H9 (cell line): ENCODE results near the gene JARID2. TPM values are rescaled to one million over a fixed set of nuclear protein-coding genes. Genes with fewer than 3 reads are reported as not detected.

Experiments
- DNase-seq: peaks from one replicate; pipeline ENCODE4 v3.0.0-alpha.2; 2017
- H2AFZ ChIP-seq: one replicate; pipeline ENCODE4 v1.6.1; 2013; ENCODE audit warnings: mild to moderate bottlenecking, low read length, control low read depth, moderate library complexity
- H2AK5ac ChIP-seq: 2 replicates; pipeline ENCODE4 v1.6.1; 2013; ENCODE audit warnings: low read length, control low read depth, mixed read lengths; ENCODE audit not compliant: insufficient read length
- H2BK120ac ChIP-seq: one replicate; pipeline ENCODE4 v1.6.1; 2013; ENCODE audit warnings: low read depth, mild to moderate bottlenecking, low read length, control low read depth, inconsistent platforms; ENCODE audit not compliant: poor library complexity, severe bottlenecking
- H2BK12ac ChIP-seq: 2 replicates; pipeline ENCODE4 v1.6.1; 2013; ENCODE audit warnings: low read length, control low read depth, mixed read lengths, low read depth; ENCODE audit not compliant: insufficient read length
- H2BK15ac ChIP-seq: 2 replicates; pipeline ENCODE4 v1.6.1; 2013; ENCODE audit warnings: low read depth, low read length, control low read depth
- H2BK20ac ChIP-seq: one replicate; pipeline ENCODE4 v1.6.1; 2013; ENCODE audit warnings: low read depth, mild to moderate bottlenecking, low read length, control low read depth, inconsistent platforms; ENCODE audit not compliant: poor library complexity, severe bottlenecking
- H2BK5ac ChIP-seq: 2 replicates; pipeline ENCODE4 v1.6.1; 2013; ENCODE audit warnings: low read length, control low read depth, mixed read lengths; ENCODE audit not compliant: insufficient read length
- H3K14ac ChIP-seq: 2 replicates; pipeline ENCODE4 v1.6.1; 2013; ENCODE audit warnings: low read length, control low read depth; ENCODE audit not compliant: insufficient read depth
- H3K18ac ChIP-seq: 2 replicates; pipeline ENCODE4 v1.6.1; 2013; ENCODE audit warnings: low read depth, mild to moderate bottlenecking, mixed read lengths, low read length, control low read depth; ENCODE audit not compliant: insufficient read length
- H3K23ac ChIP-seq: 2 replicates; pipeline ENCODE4 v1.6.1; 2013; ENCODE audit warnings: low read length, control low read depth, mixed read lengths, low read depth; ENCODE audit not compliant: insufficient read length
- H3K23me2 ChIP-seq: 2 replicates; pipeline ENCODE4 v1.6.1; 2013; ENCODE audit warnings: low read depth, mild to moderate bottlenecking, mixed read lengths, low read length, control low read depth; ENCODE audit not compliant: insufficient read length, poor library complexity, severe bottlenecking
- H3K27ac ChIP-seq: 2 replicates; pipeline ENCODE4 v1.5.1; 2013; ENCODE audit warnings: low read length, control low read depth, mixed read lengths, low read depth; ENCODE audit not compliant: insufficient read length
- H3K27me3 ChIP-seq: 2 replicates; pipeline ENCODE4 v1.6.1; 2013; ENCODE audit warnings: low read length, control low read depth, inconsistent platforms; ENCODE audit not compliant: insufficient read depth
- H3K4ac ChIP-seq: 2 replicates; pipeline ENCODE4 v1.6.1; 2013; ENCODE audit warnings: low read depth, mild to moderate bottlenecking, control low read depth, inconsistent platforms, low read length, moderate library complexity
- H3K4me1 ChIP-seq: 2 replicates; pipeline ENCODE4 v1.6.1; 2013; ENCODE audit warnings: low read length, control low read depth, inconsistent platforms; ENCODE audit not compliant: insufficient read depth
- H3K4me2 ChIP-seq: 2 replicates; pipeline ENCODE4 v1.6.1; 2013; ENCODE audit warnings: low read length, control low read depth, mixed read lengths; ENCODE audit not compliant: insufficient read length, insufficient read depth
- H3K56ac ChIP-seq: 2 replicates; pipeline ENCODE4 v1.6.1; 2013; ENCODE audit warnings: low read depth, mild to moderate bottlenecking, mixed read lengths, low read length, control low read depth; ENCODE audit not compliant: insufficient read length
- H3K79me1 ChIP-seq: 2 replicates; pipeline ENCODE4 v1.6.1; 2013; ENCODE audit warnings: low read depth, mild to moderate bottlenecking, moderate library complexity, low read length, control low read depth, inconsistent platforms; ENCODE audit not compliant: insufficient read depth, poor library complexity, severe bottlenecking
- H3K79me2 ChIP-seq: 2 replicates; pipeline ENCODE4 v1.6.1; 2013; ENCODE audit warnings: low read length, control low read depth, inconsistent platforms; ENCODE audit not compliant: insufficient read depth
- H3K9ac ChIP-seq: 2 replicates; pipeline ENCODE4 v1.6.1; 2013; ENCODE audit warnings: low read length, control low read depth, mixed read lengths; ENCODE audit not compliant: insufficient read length; ENCODE audit errors: extremely low read depth
- H3K9me3 ChIP-seq: one replicate; pipeline ENCODE4 v1.6.1; 2013; ENCODE audit warnings: low read depth, low read length, inconsistent platforms; ENCODE audit not compliant: control insufficient read depth
- H3T11ph ChIP-seq: one replicate; pipeline ENCODE4 v1.6.1; 2013; ENCODE audit warnings: mild to moderate bottlenecking, low read length, control low read depth, inconsistent platforms
- H4K20me1 ChIP-seq: one replicate; pipeline ENCODE4 v1.6.1; 2013; ENCODE audit not compliant: control insufficient read depth, insufficient read length, insufficient read depth
- H4K5ac ChIP-seq: 2 replicates; pipeline ENCODE4 v1.6.1; 2013; ENCODE audit warnings: low read depth, mild to moderate bottlenecking, mixed read lengths, low read length, control low read depth; ENCODE audit not compliant: insufficient read length
- H4K8ac ChIP-seq: replicated peaks from 2 replicates; pipeline ENCODE4 v1.6.1; 2013; ENCODE audit warnings: low read length, control low read depth, mixed read lengths, low read depth; ENCODE audit not compliant: insufficient read length
- H4K91ac ChIP-seq: 2 replicates; pipeline ENCODE4 v1.6.1; 2013; ENCODE audit warnings: low read depth, mild to moderate bottlenecking, moderate library complexity, mixed read lengths, low read length, control low read depth; ENCODE audit not compliant: insufficient read length
- H3K27ac Mint-ChIP-seq, 3 experiments: 2 replicates in 2 of 3; 3 replicates in 1 of 3; pipeline ENCODE4 v1.8.0; 2020 to 2021; ENCODE audit warnings: mixed read lengths in 3 of 3, mild to moderate bottlenecking in 1 of 3, moderate library complexity in 1 of 3
- H3K27me3 Mint-ChIP-seq: 2 replicates; pipeline ENCODE4 v1.8.0; 2021; ENCODE audit warnings: low read depth, mild to moderate bottlenecking, moderate library complexity, mixed read lengths
- H3K36me3 Mint-ChIP-seq, 3 experiments: 2 replicates in 2 of 3; 3 replicates in 1 of 3; pipeline ENCODE4 v1.8.0; 2020 to 2021; ENCODE audit warnings: low read depth in 3 of 3, mixed read lengths in 3 of 3; ENCODE audit not compliant: insufficient read depth in 1 of 3
- H3K4me1 Mint-ChIP-seq, 2 experiments: 2 replicates each; pipeline ENCODE4 v1.8.0; 2020; ENCODE audit warnings: mixed read lengths in 2 of 2
- H3K4me3 Mint-ChIP-seq, 2 experiments: 2 replicates in 1 of 2; 3 replicates in 1 of 2; pipeline ENCODE4 v1.8.0; 2020 to 2021; ENCODE audit warnings: mild to moderate bottlenecking in 2 of 2, mixed read lengths in 2 of 2, moderate library complexity in 1 of 2
- H3K9me3 Mint-ChIP-seq, 2 experiments: 2 replicates in 1 of 2; 3 replicates in 1 of 2; pipeline ENCODE4 v1.8.0; 2020; ENCODE audit warnings: mild to moderate bottlenecking in 2 of 2, mixed read lengths in 2 of 2, moderate library complexity in 1 of 2
- WGBS: extraction: QIAGEN DNeasy Blood & Tissue Kit; methylation state at CpG from one replicate; pipeline ENCODE4 v1.1.7; 2013; ENCODE audit warnings: missing lambda C conversion rate, low lambda C conversion rate, mixed read lengths; ENCODE audit not compliant: insufficient read length; ENCODE audit errors: extremely low coverage; 5-methylcytosine and 5-hydroxymethylcytosine counted together
- total RNA-seq: library from RNA; stranded (reverse); gene quantifications from 2 replicates; pipeline ENCODE4 v1.2.1, GENCODE V29; 2021
- TF ChIP-seq, protein P1 (sequence below): fragments of 200-600 bp; sonication (generic); conservative IDR thresholded peaks from 3 replicates; pipeline ENCODE4 v1.8.0; 2021; ENCODE audit warnings: antibody characterized with exemption, mild to moderate bottlenecking

The JARID2 gene
- total RNA-seq, 1 experiment from 2014 or later = 174 TPM

GRCh38 chr6:15546591-15546990, 300.7 kb downstream of the JARID2 start:
- no peak for DNase-seq
- H3K4me3 Mint-ChIP-seq = no peak overlapping the region
- Histone ChIP-seq H4K8ac (no peak overlapping the region), H3K79me1 (no peaks in the 10 kb centered on the region), H3K27ac (no peak overlapping the region), H3K56ac (no peak overlapping the region), H3K4me1 (peaks cover 10% of the 10 kb centered on the region), H2BK20ac (no peak overlapping the region), H4K5ac (no peak overlapping the region), H2BK15ac (no peak overlapping the region), H3K9me3 (no peaks in the 10 kb centered on the region), H3T11ph (no peak overlapping the region), H3K4ac (no peak overlapping the region), H3K9ac (no peak overlapping the region), H2AFZ (no peak overlapping the region), H2BK5ac (no peak overlapping the region), H3K27me3 (no peaks in the 10 kb centered on the region), H3K23me2 (no peaks in the 10 kb centered on the region), H2BK12ac (no peak overlapping the region), H3K18ac (no peak overlapping the region), H4K91ac (no peak overlapping the region), H3K14ac (no peak overlapping the region), H3K4me2 (no peak overlapping the region), H4K20me1 (no peaks in the 10 kb centered on the region), H2BK120ac (no peak overlapping the region), H2AK5ac (no peak overlapping the region), H3K79me2 (no peaks in the 10 kb centered on the region), H3K23ac (no peak overlapping the region)
- TF ChIP-seq, protein P1, sequence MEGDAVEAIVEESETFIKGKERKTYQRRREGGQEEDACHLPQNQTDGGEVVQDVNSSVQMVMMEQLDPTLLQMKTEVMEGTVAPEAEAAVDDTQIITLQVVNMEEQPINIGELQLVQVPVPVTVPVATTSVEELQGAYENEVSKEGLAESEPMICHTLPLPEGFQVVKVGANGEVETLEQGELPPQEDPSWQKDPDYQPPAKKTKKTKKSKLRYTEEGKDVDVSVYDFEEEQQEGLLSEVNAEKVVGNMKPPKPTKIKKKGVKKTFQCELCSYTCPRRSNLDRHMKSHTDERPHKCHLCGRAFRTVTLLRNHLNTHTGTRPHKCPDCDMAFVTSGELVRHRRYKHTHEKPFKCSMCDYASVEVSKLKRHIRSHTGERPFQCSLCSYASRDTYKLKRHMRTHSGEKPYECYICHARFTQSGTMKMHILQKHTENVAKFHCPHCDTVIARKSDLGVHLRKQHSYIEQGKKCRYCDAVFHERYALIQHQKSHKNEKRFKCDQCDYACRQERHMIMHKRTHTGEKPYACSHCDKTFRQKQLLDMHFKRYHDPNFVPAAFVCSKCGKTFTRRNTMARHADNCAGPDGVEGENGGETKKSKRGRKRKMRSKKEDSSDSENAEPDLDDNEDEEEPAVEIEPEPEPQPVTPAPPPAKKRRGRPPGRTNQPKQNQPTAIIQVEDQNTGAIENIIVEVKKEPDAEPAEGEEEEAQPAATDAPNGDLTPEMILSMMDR = no peak
- peaks cover 0 to 4% (median 0%) of the 10 kb centered on the region in 3 experiments; a peak in 2 of 7 replicates for H3K36me3 Mint-ChIP-seq
- H3K27me3 Mint-ChIP-seq = no peaks in the 10 kb centered on the region; the same call in 1 of the 2 replicates
- H3K4me1 Mint-ChIP-seq = peaks cover 20 to 38% of the 10 kb centered on the region in 2 experiments
- no CpG with 5 or more reads among the region's 5 CpGs for WGBS
- no peak overlapping the region for H3K27ac Mint-ChIP-seq
- H3K9me3 Mint-ChIP-seq = peaks cover 0 to 5% of the 10 kb centered on the region in 2 experiments; a peak in 3 of 5 replicates
